ENCODE results near the gene FMO1.
A peak's percentile ranks its signal among the peaks of the same experiment; 100 is the strongest.

The FMO1 gene

DNA sequence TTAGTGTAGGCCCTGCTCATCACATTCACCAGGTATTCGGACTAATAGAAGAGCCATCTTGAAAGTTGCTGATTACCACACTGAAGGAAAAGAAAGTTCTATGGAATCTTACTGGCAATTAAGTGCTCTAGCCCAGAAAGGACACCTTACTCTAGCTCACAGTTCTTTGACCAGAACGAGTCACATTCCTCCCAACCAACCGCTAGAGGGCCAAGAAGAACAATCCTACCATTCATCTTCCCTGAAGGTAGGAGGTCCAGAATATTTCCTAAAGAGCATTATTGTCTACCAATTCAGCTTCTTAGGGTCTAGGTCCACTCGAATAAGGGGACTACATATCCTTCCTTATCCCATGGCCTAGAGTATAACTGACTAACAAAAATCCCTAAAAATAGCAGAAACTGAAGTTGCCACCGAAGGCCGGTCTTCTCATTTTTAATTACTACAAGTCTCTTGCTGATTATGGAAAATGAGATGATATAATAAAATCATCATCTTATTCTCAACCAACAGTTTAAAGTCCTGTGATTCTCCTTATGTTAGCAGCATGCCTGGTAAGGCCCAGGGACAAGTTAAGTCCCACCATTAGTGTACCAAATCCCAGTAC is 2.7 kb upstream of the FMO1 start:
- H3K9me3 ChIP-seq (ENCODE audit: control insufficient read depth in 1 of 2, low read length in 2 of 2) = no peaks in the 10 kb centered on the region
- no peak overlapping the region for H3K27ac ChIP-seq (ENCODE audit: low read length)
- no peaks in the 10 kb centered on the region for H3K36me3 ChIP-seq (ENCODE audit: control insufficient read depth in 1 of 2, insufficient read depth in 2 of 2, low read length in 2 of 2)
- no peak overlapping the region for H3K4me3 ChIP-seq (ENCODE audit: low read depth in 1 of 2, low read length in 2 of 2)
- no peaks in the 10 kb centered on the region for H3K4me1 ChIP-seq (ENCODE audit: control insufficient read depth in 1 of 2, insufficient read depth in 2 of 2, low read length in 2 of 2)
- H3K27me3 ChIP-seq (ENCODE audit: low read depth, low read length) = no peaks in the 10 kb centered on the region

GRCh38 chr1:171247501-171247900 is 793 bp upstream of the FMO1 start:
- H3K27me3 ChIP-seq (ENCODE audit: low read depth, low read length) = no peaks in the 10 kb centered on the region
- H3K9me3 ChIP-seq (ENCODE audit: control insufficient read depth in 1 of 2, low read length in 2 of 2) = no peaks in the 10 kb centered on the region
- no peak overlapping the region for H3K4me3 ChIP-seq (ENCODE audit: low read depth in 1 of 2, low read length in 2 of 2)
- no peak overlapping the region for H3K27ac ChIP-seq (ENCODE audit: low read length)
- H3K36me3 ChIP-seq (ENCODE audit: control insufficient read depth in 1 of 2, insufficient read depth in 2 of 2, low read length in 2 of 2) = no peaks in the 10 kb centered on the region
- no peaks in the 10 kb centered on the region for H3K4me1 ChIP-seq (ENCODE audit: control insufficient read depth in 1 of 2, insufficient read depth in 2 of 2, low read length in 2 of 2)

DNA sequence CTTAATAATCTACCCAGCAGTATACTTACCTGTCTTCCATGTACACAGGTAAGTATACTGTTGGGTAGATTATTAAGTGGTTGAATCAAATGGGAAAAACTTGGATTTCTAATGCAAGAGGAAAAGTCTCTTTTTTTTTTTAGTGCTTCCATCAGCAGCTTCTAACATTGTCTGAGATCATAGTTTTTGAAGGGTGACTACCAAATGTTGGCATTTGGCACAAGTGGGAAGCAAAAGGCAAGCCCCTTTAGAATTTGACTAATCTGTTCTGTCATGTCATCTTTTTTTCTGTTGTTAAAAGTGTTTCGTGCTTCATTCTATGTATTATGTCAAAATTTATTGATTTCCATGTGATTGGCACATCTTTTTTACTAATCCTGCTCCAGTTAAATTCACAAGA is 547 bp downstream of the FMO1 start:
- no peaks in the 10 kb centered on the region for H3K9me3 ChIP-seq (ENCODE audit: control insufficient read depth in 1 of 2, low read length in 2 of 2)
- no peak overlapping the region for H3K27ac ChIP-seq (ENCODE audit: low read length)
- no peaks in the 10 kb centered on the region for H3K27me3 ChIP-seq (ENCODE audit: low read depth, low read length)
- no peaks in the 10 kb centered on the region for H3K36me3 ChIP-seq (ENCODE audit: control insufficient read depth in 1 of 2, insufficient read depth in 2 of 2, low read length in 2 of 2)
- no peak overlapping the region for H3K4me3 ChIP-seq (ENCODE audit: low read depth in 1 of 2, low read length in 2 of 2)
- H3K4me1 ChIP-seq (ENCODE audit: control insufficient read depth in 1 of 2, insufficient read depth in 2 of 2, low read length in 2 of 2) = no peaks in the 10 kb centered on the region

DNA sequence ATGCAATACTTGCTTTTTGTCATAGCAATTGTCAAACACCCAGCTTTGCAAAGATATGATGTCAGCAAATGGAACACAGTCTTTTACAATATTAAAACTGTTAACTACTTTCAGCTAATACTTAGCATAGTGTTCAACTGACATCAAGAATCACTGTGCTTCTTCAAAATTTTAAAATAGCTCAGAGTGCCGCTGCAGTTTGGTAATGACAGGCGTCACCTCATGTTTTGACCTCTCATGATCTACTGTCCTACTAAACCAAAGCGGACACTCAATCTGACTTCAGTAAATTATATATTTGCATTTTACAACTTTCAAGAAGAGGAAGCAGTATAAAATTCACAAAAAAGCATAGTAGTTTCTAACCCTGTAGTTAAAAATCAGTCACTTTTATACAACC is 2.0 kb downstream of the FMO1 start:
- Histone ChIP-seq H3K9me3 (ENCODE audit: control insufficient read depth in 1 of 2, low read length in 2 of 2) (no peaks in the 10 kb centered on the region), H3K4me1 (ENCODE audit: control insufficient read depth in 1 of 2, insufficient read depth in 2 of 2, low read length in 2 of 2) (no peaks in the 10 kb centered on the region), H3K36me3 (ENCODE audit: control insufficient read depth in 1 of 2, insufficient read depth in 2 of 2, low read length in 2 of 2) (no peaks in the 10 kb centered on the region), H3K27me3 (ENCODE audit: low read depth, low read length) (no peaks in the 10 kb centered on the region), H3K4me3 (ENCODE audit: low read depth in 1 of 2, low read length in 2 of 2) (no peak overlapping the region), H3K27ac (ENCODE audit: low read length) (no peak overlapping the region)

DNA sequence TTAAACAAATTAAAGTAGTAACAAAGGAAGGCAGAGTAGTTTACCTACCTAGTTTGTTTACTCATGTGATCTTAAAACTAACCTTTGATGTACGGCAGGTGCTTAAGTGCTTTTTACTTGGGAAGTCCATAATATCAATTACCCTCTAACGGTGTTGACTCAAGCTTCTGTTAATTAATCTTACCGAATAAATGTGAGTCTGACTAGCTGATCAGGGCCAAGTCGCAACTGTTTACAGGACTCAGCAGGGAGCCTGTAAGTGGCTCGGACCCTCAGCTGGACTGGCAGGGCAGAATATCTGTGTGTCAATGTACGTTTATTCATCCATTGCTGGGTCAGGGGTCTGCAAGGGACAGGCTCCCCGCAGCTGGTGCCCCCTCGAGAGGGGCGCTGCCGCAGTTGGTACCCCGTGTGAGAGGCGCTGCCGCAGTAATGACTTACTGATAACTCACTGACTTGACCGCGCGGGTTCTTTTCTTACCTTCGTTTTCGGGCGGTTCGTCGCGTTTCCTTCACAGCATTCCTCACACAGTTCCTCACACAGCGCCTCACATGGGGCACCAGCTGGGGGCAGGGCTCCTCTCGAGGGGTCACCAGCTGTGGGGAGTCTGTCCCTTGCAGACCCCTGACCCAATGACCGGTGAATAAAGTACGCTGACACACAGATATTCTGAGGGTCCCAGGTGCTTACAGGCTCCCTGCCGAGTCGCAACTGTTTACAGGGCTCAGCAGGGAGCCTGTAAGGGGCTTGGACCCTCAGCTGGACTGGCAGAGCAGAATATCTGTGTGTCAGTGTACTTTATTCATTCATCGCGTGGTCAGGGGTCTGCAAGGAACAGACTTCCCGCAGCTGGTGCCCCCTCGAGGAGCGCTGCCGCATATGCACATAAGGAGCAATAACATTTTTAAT is 3.0 kb downstream of the FMO1 start:
- Histone ChIP-seq H3K9me3 (ENCODE audit: control insufficient read depth in 1 of 2, low read length in 2 of 2) (no peaks in the 10 kb centered on the region), H3K4me3 (ENCODE audit: low read depth in 1 of 2, low read length in 2 of 2) (peak overlapping the region; percentile 66 to 71), H3K27ac (ENCODE audit: low read length) (no peak overlapping the region), H3K27me3 (ENCODE audit: low read depth, low read length) (no peaks in the 10 kb centered on the region), H3K36me3 (ENCODE audit: control insufficient read depth in 1 of 2, insufficient read depth in 2 of 2, low read length in 2 of 2) (no peaks in the 10 kb centered on the region), H3K4me1 (ENCODE audit: control insufficient read depth in 1 of 2, insufficient read depth in 2 of 2, low read length in 2 of 2) (no peaks in the 10 kb centered on the region)

- Histone ChIP-seq H3K9me3 (ENCODE audit: control insufficient read depth in 1 of 2, low read length in 2 of 2) (no peaks in the 10 kb centered on the region), H3K27ac (ENCODE audit: low read length) (no peak overlapping the region), H3K4me3 (ENCODE audit: low read depth in 1 of 2, low read length in 2 of 2) (peak overlapping the region; percentile 66 to 71), H3K36me3 (ENCODE audit: control insufficient read depth in 1 of 2, insufficient read depth in 2 of 2, low read length in 2 of 2) (no peaks in the 10 kb centered on the region), H3K4me1 (ENCODE audit: control insufficient read depth in 1 of 2, insufficient read depth in 2 of 2, low read length in 2 of 2) (no peaks in the 10 kb centered on the region), H3K27me3 (ENCODE audit: low read depth, low read length) (no peaks in the 10 kb centered on the region)
These were observed 3.6 kb downstream of the FMO1 start for GRCh38 chr1:171251952-171252300.

GRCh38 chr1:171252482-171252881 is 4.2 kb downstream of the FMO1 start:
- no peak overlapping the region for H3K27ac ChIP-seq (ENCODE audit: low read length)

GRCh38 chr1:171254859-171255258 is 6.6 kb downstream of the FMO1 start:
- no peaks in the 10 kb centered on the region for H3K4me1 ChIP-seq (ENCODE audit: control insufficient read depth in 1 of 2, insufficient read depth in 2 of 2, low read length in 2 of 2)
- no peaks in the 10 kb centered on the region for H3K9me3 ChIP-seq (ENCODE audit: control insufficient read depth in 1 of 2, low read length in 2 of 2)
- H3K36me3 ChIP-seq (ENCODE audit: control insufficient read depth in 1 of 2, insufficient read depth in 2 of 2, low read length in 2 of 2) = no peaks in the 10 kb centered on the region
- no peak overlapping the region for H3K27ac ChIP-seq (ENCODE audit: low read length)
- H3K27me3 ChIP-seq (ENCODE audit: low read depth, low read length) = no peaks in the 10 kb centered on the region
- no peak overlapping the region for H3K4me3 ChIP-seq (ENCODE audit: low read depth in 1 of 2, low read length in 2 of 2)

More at GRCh38 chr1:171252482-171252881, 4.2 kb downstream of the FMO1 start:
- Histone ChIP-seq H3K9me3 (ENCODE audit: control insufficient read depth in 1 of 2, low read length in 2 of 2) (no peaks in the 10 kb centered on the region), H3K4me1 (ENCODE audit: control insufficient read depth in 1 of 2, insufficient read depth in 2 of 2, low read length in 2 of 2) (no peaks in the 10 kb centered on the region), H3K36me3 (ENCODE audit: control insufficient read depth in 1 of 2, insufficient read depth in 2 of 2, low read length in 2 of 2) (no peaks in the 10 kb centered on the region), H3K4me3 (ENCODE audit: low read depth in 1 of 2, low read length in 2 of 2) (no peak overlapping the region), H3K27me3 (ENCODE audit: low read depth, low read length) (no peaks in the 10 kb centered on the region)

GRCh38 chr1:171256940-171257606 is 8.8 kb downstream of the FMO1 start:
- Histone ChIP-seq H3K4me1 (ENCODE audit: control insufficient read depth in 1 of 2, insufficient read depth in 2 of 2, low read length in 2 of 2) (no peaks in the 10 kb centered on the region), H3K27me3 (ENCODE audit: low read depth, low read length) (no peaks in the 10 kb centered on the region), H3K27ac (ENCODE audit: low read length) (no peak overlapping the region), H3K9me3 (ENCODE audit: control insufficient read depth in 1 of 2, low read length in 2 of 2) (no peaks in the 10 kb centered on the region), H3K4me3 (ENCODE audit: low read depth in 1 of 2, low read length in 2 of 2) (no peak overlapping the region), H3K36me3 (ENCODE audit: control insufficient read depth in 1 of 2, insufficient read depth in 2 of 2, low read length in 2 of 2) (no peaks in the 10 kb centered on the region)

- Histone ChIP-seq H3K4me3 (ENCODE audit: low read depth in 1 of 2, low read length in 2 of 2) (no peak overlapping the region), H3K27me3 (ENCODE audit: low read depth, low read length) (no peaks in the 10 kb centered on the region), H3K9me3 (ENCODE audit: control insufficient read depth in 1 of 2, low read length in 2 of 2) (no peaks in the 10 kb centered on the region), H3K4me1 (ENCODE audit: control insufficient read depth in 1 of 2, insufficient read depth in 2 of 2, low read length in 2 of 2) (no peaks in the 10 kb centered on the region), H3K27ac (ENCODE audit: low read length) (no peak overlapping the region), H3K36me3 (ENCODE audit: control insufficient read depth in 1 of 2, insufficient read depth in 2 of 2, low read length in 2 of 2) (no peaks in the 10 kb centered on the region)
These were observed 9.3 kb downstream of the FMO1 start for GRCh38 chr1:171257607-171258076.

DNA sequence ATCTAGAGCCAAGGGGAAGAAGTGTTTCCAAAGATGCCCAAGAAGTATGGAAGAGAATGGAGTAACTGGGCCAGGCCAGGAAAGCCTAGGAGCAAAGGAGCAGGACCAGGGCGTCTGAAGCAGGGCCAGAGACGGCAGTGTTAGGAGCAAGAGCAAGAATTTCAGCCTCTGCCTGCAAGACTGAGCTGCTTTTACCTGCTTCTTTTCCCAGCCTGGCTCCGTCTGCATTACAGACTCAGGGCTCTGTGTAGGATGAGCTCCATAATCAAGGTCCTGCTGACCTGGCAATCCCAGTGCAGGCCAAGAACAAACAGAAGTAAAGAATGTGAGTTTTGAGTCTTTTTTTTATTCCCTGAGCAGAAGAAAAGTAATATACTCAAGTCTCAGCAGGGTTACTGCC is 10.1 kb downstream of the FMO1 start:
- H3K27ac ChIP-seq (ENCODE audit: low read length) = no peak overlapping the region
- no peaks in the 10 kb centered on the region for H3K36me3 ChIP-seq (ENCODE audit: control insufficient read depth in 1 of 2, insufficient read depth in 2 of 2, low read length in 2 of 2)

More for the DNA sequence above, 10.1 kb downstream of the FMO1 start:
- Histone ChIP-seq H3K9me3 (ENCODE audit: control insufficient read depth in 1 of 2, low read length in 2 of 2) (no peaks in the 10 kb centered on the region), H3K4me3 (ENCODE audit: low read depth in 1 of 2, low read length in 2 of 2) (no peak overlapping the region), H3K4me1 (ENCODE audit: control insufficient read depth in 1 of 2, insufficient read depth in 2 of 2, low read length in 2 of 2) (no peaks in the 10 kb centered on the region), H3K27me3 (ENCODE audit: low read depth, low read length) (no peaks in the 10 kb centered on the region)

Data from muscle layer of duodenum (tissue), 2 donors.